Endothelial cell of umbilical vein (primary cell): Measurements from ENCODE around the gene POU3F1. TPM values are rescaled to one million over a fixed set of nuclear protein-coding genes. Genes with fewer than 3 reads are reported as not detected.
A peak's percentile ranks its signal among the peaks of the same experiment; 100 is the strongest.

Experiments
- BruUV-seq: library from RNA; stranded (reverse); fragments of 400-500 nt; replicated peaks from 2 replicates; lab custom pipeline; 2021; lab: Mats Ljungman, UMichigan
- CTCF ChIA-PET: fragments of 300-600, 350-600 bp; sonication (Branson Sonifier 250); formaldehyde crosslinking; loops from one replicate; lab custom pipeline; 2021; ENCODE audit warnings: antibody characterized with exemption, inconsistent platforms; lab: Charles Lee
- POLR2A ChIA-PET: fragments of 300-600, 350-600 bp; sonication (Branson Sonifier 250); formaldehyde crosslinking; loops from one replicate; lab custom pipeline; 2021; ENCODE audit warnings: antibody characterized with exemption, inconsistent platforms; lab: Charles Lee
- DNase-seq: peaks from one replicate; pipeline ENCODE4 v3.0.0-alpha.2; 2011; ENCODE audit warnings: low read depth, low spot score
- FAIRE-seq: peaks from 2 replicates; lab custom pipeline; 2011; peaks lifted over from hg19 to GRCh38; lab: Jason Lieb, UNC
- H2AFZ ChIP-seq: 2 replicates; pipeline ENCODE4 v1.6.0; 2012; ENCODE audit warnings: low read depth, low read length, control low read depth, inconsistent platforms
- H3K27ac ChIP-seq: 2 replicates; pipeline ENCODE4 v1.5.1; 2011; ENCODE audit warnings: low read depth, mild to moderate bottlenecking, control low read depth, low read length, moderate library complexity; ENCODE audit not compliant: insufficient read depth
- H3K27me3 ChIP-seq, 2 experiments: 2 replicates each; pipeline versions ENCODE4 v1.6.0 to v1.6.1; 2011; ENCODE audit warnings: low read length in 2 of 2, mixed read lengths in 1 of 2; ENCODE audit not compliant: control insufficient read depth in 2 of 2, insufficient read depth in 2 of 2
- H3K36me3 ChIP-seq, 2 experiments: 2 replicates in 1 of 2; 3 replicates in 1 of 2; pipeline ENCODE4 v1.5.1; 2011; ENCODE audit warnings: low read length in 2 of 2, mild to moderate bottlenecking in 1 of 2, moderate library complexity in 1 of 2; ENCODE audit not compliant: control insufficient read depth in 2 of 2, insufficient read depth in 2 of 2; ENCODE audit errors: extremely low read depth in 1 of 2
- H3K4me1 ChIP-seq: 3 replicates; pipeline ENCODE4 v1.5.1; 2011; ENCODE audit warnings: mild to moderate bottlenecking, low read length; ENCODE audit not compliant: control insufficient read depth, insufficient read depth; ENCODE audit errors: extremely low read depth
- H3K4me2 ChIP-seq: 2 replicates; pipeline ENCODE4 v1.6.1; 2011; ENCODE audit warnings: low read length, control low read depth, mixed read lengths; ENCODE audit not compliant: insufficient read depth
- H3K4me3 ChIP-seq, 3 experiments: fragments of 200-600 bp in 1 of 3; sonication (generic), shearing (Covaris generic) in 1 of 3; replicated peaks in 1 of 3; 2 replicates each; pipeline ENCODE4 v1.5.1; 2011 to 2016; ENCODE audit warnings: control low read depth in 3 of 3, low read length in 3 of 3, mild to moderate bottlenecking in 2 of 3, inconsistent platforms in 1 of 3, low read depth in 1 of 3, moderate library complexity in 1 of 3; ENCODE audit not compliant: insufficient read depth in 1 of 3
- H3K79me2 ChIP-seq: 2 replicates; pipeline ENCODE4 v1.6.0; 2012; ENCODE audit warnings: low read length, inconsistent platforms; ENCODE audit not compliant: control insufficient read depth, insufficient read depth
- H3K9ac ChIP-seq: replicated peaks from 2 replicates; pipeline ENCODE3; 2011; ENCODE audit warnings: low read length, control low read depth; ENCODE audit not compliant: insufficient read depth; ENCODE audit errors: extremely low read depth
- H3K9me1 ChIP-seq: replicated peaks from 3 replicates; pipeline ENCODE4 v1.6.0; 2011; ENCODE audit warnings: mild to moderate bottlenecking, low read length; ENCODE audit not compliant: control insufficient read depth, insufficient read depth; ENCODE audit errors: extremely low read depth
- H3K9me3 ChIP-seq: replicated peaks from 2 replicates; pipeline ENCODE4 v1.5.1; 2012; ENCODE audit warnings: low read length, inconsistent platforms; ENCODE audit not compliant: control insufficient read depth, insufficient read depth
- H4K20me1 ChIP-seq: replicated peaks from 2 replicates; pipeline ENCODE3; 2011; ENCODE audit warnings: mild to moderate bottlenecking, low read length; ENCODE audit not compliant: control insufficient read depth, insufficient read depth; ENCODE audit errors: extremely low read depth
- EZH2 ChIP-seq: IDR thresholded peaks from 2 replicates; pipeline ENCODE4 v1.6.1; 2012; ENCODE audit warnings: borderline replicate concordance, low read depth, mild to moderate bottlenecking, moderate library complexity, low read length, inconsistent platforms; ENCODE audit not compliant: severe bottlenecking
- FOS ChIP-seq: IDR thresholded peaks from 2 replicates; pipeline ENCODE4 v1.6.1; 2011; ENCODE audit warnings: mild to moderate bottlenecking, low read length, moderate library complexity, borderline replicate concordance; ENCODE audit not compliant: insufficient read depth
- GATA2 ChIP-seq: IDR thresholded peaks from 2 replicates; pipeline ENCODE4 v1.7.0; 2011; ENCODE audit warnings: low read depth, mild to moderate bottlenecking, moderate library complexity, mixed read lengths, low read length; ENCODE audit not compliant: insufficient read length, insufficient read depth
- JUN ChIP-seq: IDR thresholded peaks from 2 replicates; pipeline ENCODE4 v1.6.1; 2011; ENCODE audit warnings: borderline replicate concordance, low read depth; ENCODE audit not compliant: insufficient read length, insufficient read depth
- MYC ChIP-seq: IDR thresholded peaks from one replicate; pipeline ENCODE4 v1.6.1; 2011; ENCODE audit warnings: mild to moderate bottlenecking, low read depth, low read length
- POLR2A ChIP-seq: IDR thresholded peaks from 2 replicates; pipeline ENCODE4 v1.6.1; 2012; ENCODE audit warnings: low read depth, mild to moderate bottlenecking, control low read depth, low read length
- POLR2AphosphoS5 ChIP-seq: IDR thresholded peaks from 2 replicates; pipeline ENCODE4 v1.6.1; 2012; ENCODE audit warnings: low read depth, mild to moderate bottlenecking, control low read depth, low read length, moderate library complexity; ENCODE audit not compliant: insufficient read depth
- dilution Hi-C: fragments of 300-500 bp; cut with MboI; formaldehyde crosslinking; loops from one replicate; pipeline ENCODE4 v1.15.0; 2019; ENCODE audit warnings: low sequenced_read_pairs; ENCODE audit not compliant: extremely low pct_ligation_motif_present
- intact Hi-C: fragments of 100-400 bp; cut with micrococcal nuclease; formaldehyde crosslinking; loops from one replicate; pipeline ENCODE4 v1.10.0; 2022
- polyA plus RNA-seq, 4 experiments: library from polyadenylated mRNA; depleted of rRNA in 3 of 4; stranded (reverse) in 3 of 4; unstranded in 1 of 4; fragments of >200 nt; gene quantifications; 2 replicates each; pipeline versions ENCODE4 v1.2.1 to v1.2.3, GENCODE V29; 2011 to 2012; ENCODE audit warnings: missing spikeins in 1 of 4
- total RNA-seq: library from RNA; stranded (reverse); gene quantifications from 2 replicates; pipeline ENCODE4 v1.2.3, GENCODE V29; 2021
- TF ChIP-seq, protein P1 (sequence below), 2 donors: IDR thresholded peaks; 1 replicate in 1 of 2; 2 replicates in 1 of 2; pipeline ENCODE4 v1.5.1; 2011; ENCODE audit warnings: low read length in 2 of 2, mild to moderate bottlenecking in 2 of 2, moderate library complexity in 2 of 2, control low read depth in 1 of 2, inconsistent platforms in 1 of 2, low read depth in 1 of 2; ENCODE audit not compliant: insufficient read depth in 1 of 2; ENCODE audit errors: extremely low read depth in 1 of 2
- TF ChIP-seq, protein P2 (sequence below): IDR thresholded peaks from 2 replicates; pipeline ENCODE4 v1.6.1; 2011; ENCODE audit not compliant: insufficient read depth, insufficient read length

POU3F1 gene
- total and polyA plus RNA-seq, 2 donors (not counting 3 experiments of a cell fraction or from before 2014, with no cell fraction given): not detected

DNA sequence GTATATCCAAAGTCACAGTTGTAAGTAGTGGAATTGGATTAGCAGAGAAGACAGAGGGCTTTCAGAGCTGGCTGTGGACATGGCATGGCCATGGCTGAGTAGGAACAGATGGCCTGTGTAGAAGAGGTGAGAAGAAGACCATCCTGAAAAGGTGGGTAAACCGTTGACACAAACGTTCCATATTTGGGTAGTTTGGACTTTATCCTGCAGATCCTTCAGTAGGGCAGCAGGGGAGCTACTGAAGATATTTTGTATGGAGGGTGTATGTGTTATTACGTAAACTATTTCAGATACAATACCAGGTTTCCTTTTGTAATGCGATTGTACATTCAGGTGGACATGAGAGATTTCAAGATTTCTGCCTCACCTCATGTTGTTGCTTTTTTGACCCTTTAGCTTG is 32.4 kb downstream of the POU3F1 start:
- Histone ChIP-seq H4K20me1 (peaks cover 2% of the 10 kb centered on the region), H3K4me1 (peaks cover 43% of the 10 kb centered on the region), H3K9ac (no peak overlapping the region), H3K27ac (no peak overlapping the region), H3K79me2 (peaks cover 47% of the 10 kb centered on the region), H3K4me2 (peak overlapping the region; percentile 80), H3K9me1 (no peaks in the 10 kb centered on the region), H3K36me3 (peaks cover 5 to 10% of the 10 kb centered on the region in 2 experiments), H3K4me3 (no peak overlapping the region), H3K27me3 (no peaks in the 10 kb centered on the region), H2AFZ (no peak overlapping the region), H3K9me3 (no peaks in the 10 kb centered on the region)
- dilution Hi-C loops (no loop called here), intact Hi-C loops (loop anchor here (10.0 kb wide), 1 partner anchor 439 kb away; no protein-coding TSS in a partner anchor)
- no peak for FAIRE-seq
- CTCF ChIA-PET: interaction anchor here (0.7 to 1.8 kb wide), 4 partner anchors 9 to 23 kb away, joined by 3 to 5 read pairs (median 3); no protein-coding TSS in a partner anchor
- BruUV-seq: no TSS peak
- TF ChIP-seq EZH2 (no peak), POLR2A (no peak), POLR2AphosphoS5 (no peak), GATA2 (no peak), FOS (no peak), JUN (no peak), MYC (no peak)
- TF ChIP-seq, protein P1, sequence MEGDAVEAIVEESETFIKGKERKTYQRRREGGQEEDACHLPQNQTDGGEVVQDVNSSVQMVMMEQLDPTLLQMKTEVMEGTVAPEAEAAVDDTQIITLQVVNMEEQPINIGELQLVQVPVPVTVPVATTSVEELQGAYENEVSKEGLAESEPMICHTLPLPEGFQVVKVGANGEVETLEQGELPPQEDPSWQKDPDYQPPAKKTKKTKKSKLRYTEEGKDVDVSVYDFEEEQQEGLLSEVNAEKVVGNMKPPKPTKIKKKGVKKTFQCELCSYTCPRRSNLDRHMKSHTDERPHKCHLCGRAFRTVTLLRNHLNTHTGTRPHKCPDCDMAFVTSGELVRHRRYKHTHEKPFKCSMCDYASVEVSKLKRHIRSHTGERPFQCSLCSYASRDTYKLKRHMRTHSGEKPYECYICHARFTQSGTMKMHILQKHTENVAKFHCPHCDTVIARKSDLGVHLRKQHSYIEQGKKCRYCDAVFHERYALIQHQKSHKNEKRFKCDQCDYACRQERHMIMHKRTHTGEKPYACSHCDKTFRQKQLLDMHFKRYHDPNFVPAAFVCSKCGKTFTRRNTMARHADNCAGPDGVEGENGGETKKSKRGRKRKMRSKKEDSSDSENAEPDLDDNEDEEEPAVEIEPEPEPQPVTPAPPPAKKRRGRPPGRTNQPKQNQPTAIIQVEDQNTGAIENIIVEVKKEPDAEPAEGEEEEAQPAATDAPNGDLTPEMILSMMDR (IDR thresholded peaks at IDR 0.05; ENCODE audit: extremely low read depth in 1 of 2, insufficient read depth in 1 of 2, low read depth in 1 of 2, low read length in 2 of 2): no peak
- TF ChIP-seq, protein P2, sequence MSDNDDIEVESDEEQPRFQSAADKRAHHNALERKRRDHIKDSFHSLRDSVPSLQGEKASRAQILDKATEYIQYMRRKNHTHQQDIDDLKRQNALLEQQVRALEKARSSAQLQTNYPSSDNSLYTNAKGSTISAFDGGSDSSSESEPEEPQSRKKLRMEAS: no peak
- DNase-seq: no peak
- POLR2A ChIA-PET: interaction anchor here (0.7 to 1.1 kb wide), 2 partner anchors 14 to 20 kb away, joined by 3 read pairs; no protein-coding TSS in a partner anchor
